Peyer's patch (tissue), 4 donors: Measurements from ENCODE around the gene EFEMP1. TPM values are rescaled to one million over a fixed set of nuclear protein-coding genes. Genes with fewer than 3 reads are reported as not detected.

Experiments
- DNase-seq, 3 donors: peaks; one replicate each; pipeline ENCODE4 v3.0.0-alpha.2; 2017 to 2019
- H3K27ac ChIP-seq, 4 donors: fragments of 200-600 bp; sonication (generic); one replicate each; pipeline ENCODE4 v1.5.1; 2016 to 2019
- H3K27me3 ChIP-seq, 2 donors: fragments of 200-600 bp; sonication (generic); one replicate each; pipeline ENCODE4 v1.5.1; 2019
- H3K36me3 ChIP-seq, 3 donors: fragments of 200-600 bp; sonication (generic); one replicate each; pipeline ENCODE4 v1.5.1; 2016 to 2019
- H3K4me1 ChIP-seq, 4 donors: fragments of 200-600 bp; sonication (generic); one replicate each; pipeline ENCODE4 v1.5.1; 2016 to 2019
- H3K4me3 ChIP-seq, 4 donors: fragments of 200-600 bp; sonication (generic); 1 replicate in 3 of 4; 2 replicates in 1 of 4; pipeline ENCODE4 v1.5.1; 2016 to 2019; ENCODE audit warnings: mild to moderate bottlenecking in 1 of 4
- H3K9me3 ChIP-seq, 4 donors: fragments of 200-600 bp; sonication (generic); one replicate each; pipeline ENCODE4 v1.5.1; 2016 to 2019; ENCODE audit warnings: mild to moderate bottlenecking in 1 of 4
- CTCF ChIP-seq, 6 experiments: fragments of 450-650 bp in 4 of 6; fragments of 200-600 bp in 2 of 6; sonication (generic) in 1 of 6; IDR thresholded peaks; one replicate each; pipeline ENCODE4 v1.5.1; 2017 to 2019; ENCODE audit warnings: antibody characterized with exemption in 6 of 6, mild to moderate bottlenecking in 3 of 6, moderate library complexity in 1 of 6
- POLR2A ChIP-seq, 2 donors: fragments of 450-650 bp; IDR thresholded peaks; one replicate each; pipeline ENCODE4 v1.5.1; 2017; ENCODE audit warnings: antibody characterized with exemption in 2 of 2, mild to moderate bottlenecking in 2 of 2, moderate library complexity in 2 of 2
- total RNA-seq, 4 donors: library from RNA; depleted of rRNA; stranded (reverse); fragments of >200 nt; gene quantifications; one replicate each; pipeline ENCODE4 v1.1.0, GENCODE V29; 2016

The EFEMP1 gene
- total RNA-seq, 4 donors from 2014 or later, result 16.3 to 44.4 (median 26.6) TPM

GRCh38 chr2:55903727-55904126 lies 19.9 kb downstream of the EFEMP1 start:
- Histone ChIP-seq H3K36me3 (no peaks in the 10 kb centered on the region), H3K4me3 (no peak overlapping the region), H3K27me3 (no peaks in the 10 kb centered on the region), H3K4me1 (no peaks in the 10 kb centered on the region), H3K9me3 (no peaks in the 10 kb centered on the region), H3K27ac (no peak overlapping the region)
- no peak for TF ChIP-seq CTCF (IDR thresholded peaks at IDR 0.05)
- no peak for TF ChIP-seq POLR2A (IDR thresholded peaks at IDR 0.05)
- DNase-seq, result no peak

GRCh38 chr2:55902971-55903370 lies 20.6 kb downstream of the EFEMP1 start:
- TF ChIP-seq CTCF (IDR thresholded peaks at IDR 0.05) (no peak), POLR2A (IDR thresholded peaks at IDR 0.05) (no peak)
- H3K9me3 ChIP-seq, result no peaks in the 10 kb centered on the region
- H3K36me3 ChIP-seq, result no peaks in the 10 kb centered on the region
- DNase-seq, result no peak
- H3K4me3 ChIP-seq, result no peak overlapping the region
- no peak overlapping the region for H3K27ac ChIP-seq
- no peaks in the 10 kb centered on the region for H3K4me1 ChIP-seq
- no peaks in the 10 kb centered on the region for H3K27me3 ChIP-seq

GRCh38 chr2:55902429-55902828 lies 21.2 kb downstream of the EFEMP1 start:
- no peak for DNase-seq
- TF ChIP-seq CTCF (IDR thresholded peaks at IDR 0.05) (no peak), POLR2A (IDR thresholded peaks at IDR 0.05) (no peak)
- H3K9me3 ChIP-seq, result no peaks in the 10 kb centered on the region
- no peaks in the 10 kb centered on the region for H3K4me1 ChIP-seq
- no peaks in the 10 kb centered on the region for H3K36me3 ChIP-seq
- no peaks in the 10 kb centered on the region for H3K27me3 ChIP-seq
- no peak overlapping the region for H3K27ac ChIP-seq
- no peak overlapping the region for H3K4me3 ChIP-seq

GRCh38 chr2:55901941-55902340 lies 21.6 kb downstream of the EFEMP1 start:
- TF ChIP-seq CTCF (IDR thresholded peaks at IDR 0.05), result no peak
- TF ChIP-seq POLR2A (IDR thresholded peaks at IDR 0.05), result no peak
- no peaks in the 10 kb centered on the region for H3K9me3 ChIP-seq
- no peak overlapping the region for H3K4me3 ChIP-seq
- no peaks in the 10 kb centered on the region for H3K36me3 ChIP-seq
- no peak for DNase-seq
- H3K4me1 ChIP-seq, result no peaks in the 10 kb centered on the region
- H3K27ac ChIP-seq, result no peak overlapping the region
- H3K27me3 ChIP-seq, result no peaks in the 10 kb centered on the region

GRCh38 chr2:55901322-55901721 lies 22.3 kb downstream of the EFEMP1 start:
- TF ChIP-seq CTCF (IDR thresholded peaks at IDR 0.05) (no peak), POLR2A (IDR thresholded peaks at IDR 0.05) (no peak)
- Histone ChIP-seq H3K4me1 (no peaks in the 10 kb centered on the region), H3K27me3 (no peaks in the 10 kb centered on the region), H3K4me3 (no peak overlapping the region), H3K27ac (no peak overlapping the region), H3K9me3 (no peaks in the 10 kb centered on the region), H3K36me3 (no peaks in the 10 kb centered on the region)
- no peak for DNase-seq

- Histone ChIP-seq H3K9me3 (no peaks in the 10 kb centered on the region), H3K36me3 (no peaks in the 10 kb centered on the region), H3K27me3 (no peaks in the 10 kb centered on the region), H3K4me1 (no peaks in the 10 kb centered on the region), H3K27ac (no peak overlapping the region), H3K4me3 (no peak overlapping the region)
- DNase-seq, result no peak
- TF ChIP-seq CTCF (IDR thresholded peaks at IDR 0.05), result no peak
- TF ChIP-seq POLR2A (IDR thresholded peaks at IDR 0.05), result no peak
Observed at GRCh38 chr2:55899881-55900280, 23.7 kb downstream of the EFEMP1 start.
